Measurements from ENCODE around the gene F13A1. TPM values are rescaled to one million over a fixed set of nuclear protein-coding genes. Genes with fewer than 3 reads are reported as not detected.

Gene F13A1
- total RNA-seq, 1 donor from 2014 or later = 187 TPM

GRCh38 chr6:6169141-6169540 is 151.3 kb downstream of the F13A1 start:
- no peaks in the 10 kb centered on the region for H3K4me1 ChIP-seq
- intact Hi-C loops (cut with DNase I) = no loop called here
- no peak overlapping the region for H3K27ac ChIP-seq
- no peak for TF ChIP-seq CTCF (IDR thresholded peaks at IDR 0.05)
- ATAC-seq = no peak
- H3K27me3 ChIP-seq (ENCODE audit: low read depth) = no peaks in the 10 kb centered on the region
- H3K36me3 ChIP-seq = no peaks in the 10 kb centered on the region
- no peaks in the 10 kb centered on the region for H3K9me3 ChIP-seq
- DNase-seq = no peak
- H3K4me3 ChIP-seq = no peak overlapping the region

DNA sequence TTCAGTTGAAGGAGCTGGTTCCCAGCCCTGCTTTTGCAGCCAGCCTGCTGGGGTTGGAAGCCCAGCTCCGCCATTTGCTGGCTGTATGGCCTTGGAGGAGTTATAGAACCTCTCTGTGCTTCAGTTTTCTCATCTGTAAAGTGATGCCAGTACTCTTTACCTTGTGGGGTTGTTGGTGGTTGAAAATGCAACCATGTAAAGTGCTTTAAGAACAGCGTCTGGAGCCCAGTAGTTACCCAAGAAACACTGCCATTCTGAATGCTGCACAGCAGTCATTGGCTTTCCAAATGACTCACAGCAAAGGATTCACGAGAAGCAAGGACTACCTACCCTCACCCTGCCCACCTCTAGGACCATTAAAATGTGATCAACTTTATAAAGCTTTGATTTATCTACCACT is 154.4 kb downstream of the F13A1 start:
- Histone ChIP-seq H3K27me3 (ENCODE audit: low read depth) (no peaks in the 10 kb centered on the region), H3K4me3 (no peak overlapping the region), H3K27ac (no peak overlapping the region), H3K36me3 (no peaks in the 10 kb centered on the region), H3K9me3 (no peaks in the 10 kb centered on the region), H3K4me1 (no peaks in the 10 kb centered on the region)
- ATAC-seq (no peak), DNase-seq (no peak)
- intact Hi-C loops (cut with DNase I) = no loop called here
- TF ChIP-seq CTCF (IDR thresholded peaks at IDR 0.05) = no peak

GRCh38 chr6:6164367-6164766 is 156.1 kb downstream of the F13A1 start:
- no peaks in the 10 kb centered on the region for H3K27me3 ChIP-seq (ENCODE audit: low read depth)
- no peak for TF ChIP-seq CTCF (IDR thresholded peaks at IDR 0.05)
- DNase-seq (no peak), ATAC-seq (no peak)
- H3K4me1 ChIP-seq = no peaks in the 10 kb centered on the region
- H3K36me3 ChIP-seq = no peaks in the 10 kb centered on the region
- intact Hi-C loops (cut with DNase I) = no loop called here
- H3K9me3 ChIP-seq = no peaks in the 10 kb centered on the region
- no peak overlapping the region for H3K4me3 ChIP-seq
- no peak overlapping the region for H3K27ac ChIP-seq

DNA sequence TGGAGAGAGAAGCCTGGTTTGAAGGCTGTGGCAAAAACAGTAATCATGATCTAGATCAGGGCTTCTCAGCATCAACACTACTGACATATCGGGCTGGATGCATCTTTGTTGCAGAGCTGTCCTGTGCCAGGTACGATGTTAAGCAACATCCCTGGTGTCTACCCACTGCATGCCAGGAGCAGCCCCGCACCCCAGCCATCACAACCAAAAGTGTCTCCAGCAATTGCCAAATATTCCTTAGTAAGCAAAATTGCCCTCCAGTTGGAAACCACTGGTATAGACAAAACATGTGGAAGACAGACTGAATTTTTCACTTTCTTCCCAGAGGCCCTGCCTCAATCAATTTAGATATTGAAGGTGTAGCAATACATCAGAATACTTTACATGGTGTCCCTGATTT is 166.1 kb downstream of the F13A1 start:
- Histone ChIP-seq H3K4me3 (no peak overlapping the region), H3K27ac (no peak overlapping the region), H3K4me1 (no peaks in the 10 kb centered on the region), H3K36me3 (no peaks in the 10 kb centered on the region), H3K9me3 (no peaks in the 10 kb centered on the region), H3K27me3 (ENCODE audit: low read depth) (no peaks in the 10 kb centered on the region)
- intact Hi-C loops (cut with DNase I) = no loop called here
- DNase-seq = no peak
- no peak for ATAC-seq
- TF ChIP-seq CTCF (IDR thresholded peaks at IDR 0.05) = no peak

GRCh38 chr6:6152060-6152459 is 168.4 kb downstream of the F13A1 start:
- Histone ChIP-seq H3K9me3 (no peaks in the 10 kb centered on the region), H3K27ac (no peak overlapping the region), H3K36me3 (no peaks in the 10 kb centered on the region), H3K4me3 (no peak overlapping the region), H3K27me3 (ENCODE audit: low read depth) (no peaks in the 10 kb centered on the region), H3K4me1 (no peaks in the 10 kb centered on the region)
- ATAC-seq (no peak), DNase-seq (no peak)
- TF ChIP-seq CTCF (IDR thresholded peaks at IDR 0.05) = no peak
- intact Hi-C loops (cut with DNase I) = no loop called here

Measured in lower lobe of right lung (tissue), 2 donors.